SU-DHL-6 (cell line): Measurements from ENCODE around the gene ITFG2.

ENCODE experiments used
- EZH2phosphoT487 ChIP-seq: fragments of 200-600 bp; sonication (generic), shearing (Covaris generic); conservative IDR thresholded peaks from 2 replicates; pipeline ENCODE4 v1.6.1; 2018; ENCODE audit warnings: mild to moderate bottlenecking, antibody characterized with exemption, low read length, moderate library complexity, mixed read lengths
- TF ChIP-seq, protein P1 (sequence below): fragments of 200-600 bp; sonication (generic); IDR thresholded peaks from one replicate; pipeline ENCODE4 v1.5.1; 2017; ENCODE audit warnings: antibody characterized with exemption, mild to moderate bottlenecking, low read length, moderate library complexity; ENCODE audit not compliant: insufficient read depth, poor library complexity, severe bottlenecking

DNA sequence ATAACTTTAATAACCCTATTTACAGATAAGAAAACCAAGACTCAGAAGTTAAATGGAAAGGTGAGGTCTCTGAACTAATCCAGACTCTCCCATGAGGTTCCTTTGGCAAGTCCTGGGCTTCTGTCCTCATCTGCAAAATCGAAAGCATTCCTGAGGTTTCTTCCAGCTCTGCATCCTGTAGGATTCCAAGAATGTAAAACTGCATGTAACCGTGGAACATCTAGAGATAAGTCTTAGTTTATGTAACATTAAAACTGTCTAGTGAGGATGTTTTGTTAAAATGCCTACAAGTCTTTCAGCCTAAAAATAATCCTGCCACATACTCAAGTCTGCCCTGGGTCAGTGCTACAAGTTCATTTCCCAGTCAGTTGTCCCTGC is 7.3 kb upstream of the ITFG2 start:
- TF ChIP-seq, protein P1, sequence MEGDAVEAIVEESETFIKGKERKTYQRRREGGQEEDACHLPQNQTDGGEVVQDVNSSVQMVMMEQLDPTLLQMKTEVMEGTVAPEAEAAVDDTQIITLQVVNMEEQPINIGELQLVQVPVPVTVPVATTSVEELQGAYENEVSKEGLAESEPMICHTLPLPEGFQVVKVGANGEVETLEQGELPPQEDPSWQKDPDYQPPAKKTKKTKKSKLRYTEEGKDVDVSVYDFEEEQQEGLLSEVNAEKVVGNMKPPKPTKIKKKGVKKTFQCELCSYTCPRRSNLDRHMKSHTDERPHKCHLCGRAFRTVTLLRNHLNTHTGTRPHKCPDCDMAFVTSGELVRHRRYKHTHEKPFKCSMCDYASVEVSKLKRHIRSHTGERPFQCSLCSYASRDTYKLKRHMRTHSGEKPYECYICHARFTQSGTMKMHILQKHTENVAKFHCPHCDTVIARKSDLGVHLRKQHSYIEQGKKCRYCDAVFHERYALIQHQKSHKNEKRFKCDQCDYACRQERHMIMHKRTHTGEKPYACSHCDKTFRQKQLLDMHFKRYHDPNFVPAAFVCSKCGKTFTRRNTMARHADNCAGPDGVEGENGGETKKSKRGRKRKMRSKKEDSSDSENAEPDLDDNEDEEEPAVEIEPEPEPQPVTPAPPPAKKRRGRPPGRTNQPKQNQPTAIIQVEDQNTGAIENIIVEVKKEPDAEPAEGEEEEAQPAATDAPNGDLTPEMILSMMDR, result no peak
- TF ChIP-seq EZH2phosphoT487, result no peak
